Ramos (cell line): ENCODE results near the gene INTS12.
"Not testable (repeated sequence)": the region's sequence is repeated elsewhere in the genome, so short reads cannot be mapped to it uniquely, and the experiment has no call there.

Source experiments
- in situ Hi-C: fragments of 300-500 bp; cut with MboI; formaldehyde crosslinking; loops from one replicate; pipeline ENCODE4 v1.14.3; 2022; ENCODE audit warnings: low sequenced_read_pairs; ENCODE audit not compliant: unreplicated experiment

The INTS12 gene

GRCh38 chr4:105694812-105695211 is 13.7 kb downstream of the INTS12 start:
- in situ Hi-C loops: not testable (repeated sequence)

GRCh38 chr4:105686571-105686970 is 21.9 kb downstream of the INTS12 start:
- in situ Hi-C loops: no loop called here

- in situ Hi-C loops: no loop called here
These were observed 25.5 kb downstream of the INTS12 start for GRCh38 chr4:105683038-105683437.

- in situ Hi-C loops: no loop called here
These were observed 29.3 kb downstream of the INTS12 start for GRCh38 chr4:105679186-105679585.

- in situ Hi-C loops: no loop called here
These were observed 30.8 kb downstream of the INTS12 start for GRCh38 chr4:105677709-105678108.

GRCh38 chr4:105674011-105674410 is 34.5 kb downstream of the INTS12 start:
- in situ Hi-C loops: no loop called here

GRCh38 chr4:105671301-105671700 is 37.2 kb downstream of the INTS12 start:
- in situ Hi-C loops: no loop called here

GRCh38 chr4:105670684-105671083 is 37.8 kb downstream of the INTS12 start:
- in situ Hi-C loops: no loop called here

GRCh38 chr4:105666693-105667092 is 41.8 kb downstream of the INTS12 start:
- in situ Hi-C loops: no loop called here

GRCh38 chr4:105662935-105663675 is 45.4 kb downstream of the INTS12 start:
- in situ Hi-C loops: no loop called here

GRCh38 chr4:105661028-105661427 is 47.5 kb downstream of the INTS12 start:
- in situ Hi-C loops: no loop called here

GRCh38 chr4:105659190-105659589 is 49.3 kb downstream of the INTS12 start:
- in situ Hi-C loops: no loop called here

- in situ Hi-C loops: no loop called here
These were observed 51.2 kb downstream of the INTS12 start for GRCh38 chr4:105657117-105657765.

- in situ Hi-C loops: no loop called here
These were observed 56.1 kb downstream of the INTS12 start for GRCh38 chr4:105652286-105652888.

GRCh38 chr4:105651884-105652283 is 56.6 kb downstream of the INTS12 start:
- in situ Hi-C loops: no loop called here

- in situ Hi-C loops: no loop called here
These were observed 58.3 kb downstream of the INTS12 start for GRCh38 chr4:105650190-105650589.

GRCh38 chr4:105645440-105645839 is 63.0 kb downstream of the INTS12 start:
- in situ Hi-C loops: no loop called here

GRCh38 chr4:105644257-105644656 is 64.2 kb downstream of the INTS12 start:
- in situ Hi-C loops: no loop called here

GRCh38 chr4:105641845-105642244 is 66.6 kb downstream of the INTS12 start:
- in situ Hi-C loops: no loop called here

- in situ Hi-C loops: no loop called here
These were observed 70.9 kb downstream of the INTS12 start for GRCh38 chr4:105637408-105638176.
